ENCODE data around the gene PTPRD. TPM values are rescaled to one million over a fixed set of nuclear protein-coding genes. Genes with fewer than 3 reads are reported as not detected.

The PTPRD gene
- total and polyA plus RNA-seq, 2 of the 4 experiments (the other 2 are of a cell fraction): 0.07 to 0.18 TPM

- Histone ChIP-seq H3K56ac (ENCODE audit: extremely low read depth, insufficient read depth, low read length) (no peak overlapping the region), H2AK9ac (replicated peaks; ENCODE audit: low read depth, low read length, poor library complexity) (no peak overlapping the region), H2BK20ac (ENCODE audit: low read depth, low read length) (no peak overlapping the region), H2BK15ac (ENCODE audit: low read depth, low read length) (no peak overlapping the region), H3K36me3 (ENCODE audit: control insufficient read depth, insufficient read depth, low read length) (no peaks in the 10 kb centered on the region), H3K18ac (ENCODE audit: low read depth, low read length) (no peak overlapping the region), H2AFZ (replicated peaks; ENCODE audit: low read length, poor library complexity) (no peak overlapping the region), H3K27me3 (ENCODE audit: control insufficient read depth, insufficient read depth, low read length) (no peaks in the 10 kb centered on the region), H3K4me1 (ENCODE audit: control insufficient read depth, insufficient read depth, low read length) (no peaks in the 10 kb centered on the region), H3K79me1 (ENCODE audit: low read depth in 1 of 2, low read length in 2 of 2) (no peaks in the 10 kb centered on the region), H3K27ac (ENCODE audit: insufficient read depth, low read length) (no peak overlapping the region), H3K23ac (ENCODE audit: low read depth, low read length) (no peak overlapping the region), H3K4me2 (ENCODE audit: low read depth, low read length) (no peak overlapping the region), H2BK120ac (ENCODE audit: low read depth, low read length) (no peak overlapping the region), H3K14ac (replicated peaks; ENCODE audit: low read depth, low read length) (no peak overlapping the region), H3K9ac (ENCODE audit: low read depth, low read length) (no peak overlapping the region), H4K91ac (ENCODE audit: insufficient read depth, low read depth, low read length) (no peak overlapping the region), H2AK5ac (ENCODE audit: low read depth, low read length) (no peak overlapping the region), H4K8ac (ENCODE audit: low read depth in 2 of 2, low read length in 2 of 2) (no peak overlapping the region), H3K4me3 (ENCODE audit: insufficient read depth, low read depth, low read length) (no peak overlapping the region), H3K4ac (ENCODE audit: low read depth, low read length) (no peak overlapping the region), H4K20me1 (ENCODE audit: insufficient read depth, low read length) (no peaks in the 10 kb centered on the region), H2BK5ac (ENCODE audit: low read depth, low read length, poor library complexity, severe bottlenecking) (no peak overlapping the region), H3K9me3 (ENCODE audit: control insufficient read depth, insufficient read depth, low read length) (no peaks in the 10 kb centered on the region; the same call in 1 of the 2 replicates), H3K9me1 (ENCODE audit: insufficient read depth, low read length) (no peaks in the 10 kb centered on the region), H4K5ac (ENCODE audit: low read depth, low read length) (no peak overlapping the region)
- in situ Hi-C loops (cut with MboI; ENCODE audit: low sequenced_read_pairs) (no loop called here), intact Hi-C loops (cut with micrococcal nuclease) (no loop called here), dilution Hi-C loops (cut with HindIII; ENCODE audit: low sequenced_read_pairs, unreplicated experiment) (no loop called here)
- BruUV-seq (replicated peaks): no TSS peak
- ChIA-PET CTCF (no interaction called here), POLR2A (ENCODE audit: unreplicated experiment) (no interaction called here)
- DNase-seq: no peak
- no peak for ATAC-seq (ENCODE audit: low read depth)
- TF ChIP-seq SMC3 (IDR thresholded peaks at IDR 0.05; ENCODE audit: low read depth, low read length) (no peak), MAZ (IDR thresholded peaks at IDR 0.05; ENCODE audit: borderline replicate concordance, low read depth, low read length) (no peak), BHLHE40 (IDR thresholded peaks at IDR 0.05; ENCODE audit: low read depth, low read length) (no peak), MAFK (IDR thresholded peaks at IDR 0.05; ENCODE audit: low read depth, low read length) (no peak), POLR2A (IDR thresholded peaks at IDR 0.05; ENCODE audit: low read depth, low read length) (no peak), CHD1 (IDR thresholded peaks at IDR 0.05; ENCODE audit: low read depth, low read length) (no peak), RCOR1 (IDR thresholded peaks at IDR 0.05; ENCODE audit: insufficient replicate concordance, low read length) (no peak)
- TF ChIP-seq, protein P1, sequence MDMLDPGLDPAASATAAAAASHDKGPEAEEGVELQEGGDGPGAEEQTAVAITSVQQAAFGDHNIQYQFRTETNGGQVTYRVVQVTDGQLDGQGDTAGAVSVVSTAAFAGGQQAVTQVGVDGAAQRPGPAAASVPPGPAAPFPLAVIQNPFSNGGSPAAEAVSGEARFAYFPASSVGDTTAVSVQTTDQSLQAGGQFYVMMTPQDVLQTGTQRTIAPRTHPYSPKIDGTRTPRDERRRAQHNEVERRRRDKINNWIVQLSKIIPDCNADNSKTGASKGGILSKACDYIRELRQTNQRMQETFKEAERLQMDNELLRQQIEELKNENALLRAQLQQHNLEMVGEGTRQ (IDR thresholded peaks at IDR 0.05; ENCODE audit: low read depth, low read length): no peak
Measured at GRCh38 chr9:10135553-10135952, 477.2 kb downstream of the PTPRD start.
